Endothelial cell of umbilical vein (primary cell): ENCODE measurements around the gene ZNF680.

ENCODE experiments used
- CTCF ChIP-seq, 2 donors: IDR thresholded peaks; 1 replicate in 1 of 2; 2 replicates in 1 of 2; pipeline ENCODE4 v1.5.1; 2011; ENCODE audit warnings: low read length in 2 of 2, mild to moderate bottlenecking in 2 of 2, moderate library complexity in 2 of 2, control low read depth in 1 of 2, inconsistent platforms in 1 of 2, low read depth in 1 of 2; ENCODE audit not compliant: insufficient read depth in 1 of 2; ENCODE audit errors: extremely low read depth in 1 of 2
- EZH2 ChIP-seq: IDR thresholded peaks from 2 replicates; pipeline ENCODE4 v1.6.1; 2012; ENCODE audit warnings: borderline replicate concordance, low read depth, mild to moderate bottlenecking, moderate library complexity, low read length, inconsistent platforms; ENCODE audit not compliant: severe bottlenecking
- FOS ChIP-seq: IDR thresholded peaks from 2 replicates; pipeline ENCODE4 v1.6.1; 2011; ENCODE audit warnings: mild to moderate bottlenecking, low read length, moderate library complexity, borderline replicate concordance; ENCODE audit not compliant: insufficient read depth
- MAX ChIP-seq: IDR thresholded peaks from 2 replicates; pipeline ENCODE4 v1.6.1; 2011; ENCODE audit not compliant: insufficient read depth, insufficient read length
- POLR2A ChIP-seq: IDR thresholded peaks from 2 replicates; pipeline ENCODE4 v1.6.1; 2012; ENCODE audit warnings: low read depth, mild to moderate bottlenecking, control low read depth, low read length
- POLR2AphosphoS5 ChIP-seq: IDR thresholded peaks from 2 replicates; pipeline ENCODE4 v1.6.1; 2012; ENCODE audit warnings: low read depth, mild to moderate bottlenecking, control low read depth, low read length, moderate library complexity; ENCODE audit not compliant: insufficient read depth

- no peak for TF ChIP-seq CTCF (IDR thresholded peaks at IDR 0.05; ENCODE audit: extremely low read depth in 1 of 2, insufficient read depth in 1 of 2, low read depth in 1 of 2, low read length in 2 of 2)
- no peak for TF ChIP-seq EZH2
- TF ChIP-seq POLR2AphosphoS5 = no peak
- TF ChIP-seq POLR2A = no peak
- TF ChIP-seq FOS = no peak
- TF ChIP-seq MAX = no peak
These were observed 45.4 kb upstream of the ZNF680 start for GRCh38 chr7:64608116-64608910.
